Keratinocyte (primary cell): ENCODE data around the gene TBX21. TPM values are rescaled to one million over a fixed set of nuclear protein-coding genes. Genes with fewer than 3 reads are reported as not detected.

Experiments used
- DNase-seq: peaks from one replicate; pipeline ENCODE4 v3.0.0-alpha.2; 2011; ENCODE audit warnings: low read depth, missing footprints, low spot score
- FAIRE-seq: peaks from 2 replicates; lab custom pipeline; 2011; peaks lifted over from hg19 to GRCh38; lab: Jason Lieb, UNC
- H2AFZ ChIP-seq: 2 replicates; pipeline ENCODE4 v1.6.0; 2012; ENCODE audit warnings: low read length, control low read depth, inconsistent platforms; ENCODE audit not compliant: control insufficient read depth
- H3K27ac ChIP-seq: 2 replicates; pipeline ENCODE4 v1.5.1; 2011; ENCODE audit warnings: low read length; ENCODE audit not compliant: control insufficient read depth, insufficient read depth
- H3K27me3 ChIP-seq: 3 replicates; pipeline ENCODE4 v1.6.0; 2011; ENCODE audit warnings: low read length; ENCODE audit not compliant: control insufficient read depth, insufficient read depth; ENCODE audit errors: extremely low read depth
- H3K36me3 ChIP-seq, 2 experiments: 2 replicates in 1 of 2; 3 replicates in 1 of 2; pipeline ENCODE4 v1.5.1; 2011; ENCODE audit warnings: low read length in 2 of 2, mild to moderate bottlenecking in 1 of 2; ENCODE audit not compliant: control insufficient read depth in 2 of 2, insufficient read depth in 2 of 2; ENCODE audit errors: extremely low read depth in 1 of 2
- H3K4me1 ChIP-seq: 3 replicates; pipeline ENCODE4 v1.5.1; 2011; ENCODE audit warnings: low read length; ENCODE audit not compliant: control insufficient read depth, insufficient read depth; ENCODE audit errors: extremely low read depth
- H3K4me2 ChIP-seq: 3 replicates; pipeline ENCODE4 v1.6.0; 2011; ENCODE audit warnings: low read depth, low read length; ENCODE audit not compliant: control insufficient read depth, insufficient read depth; ENCODE audit errors: extremely low read depth
- H3K4me3 ChIP-seq, 3 experiments: fragments of 200-600 bp in 1 of 3; sonication (generic) in 1 of 3; 2 replicates in 2 of 3; 3 replicates in 1 of 3; pipeline ENCODE4 v1.5.1; 2011 to 2016; ENCODE audit warnings: low read length in 3 of 3, mild to moderate bottlenecking in 3 of 3, control low read depth in 2 of 3, inconsistent platforms in 1 of 3, low read depth in 1 of 3, mixed read lengths in 1 of 3, mixed run types in 1 of 3, moderate library complexity in 1 of 3; ENCODE audit not compliant: control insufficient read depth in 2 of 3, insufficient read depth in 2 of 3; ENCODE audit errors: extremely low read depth in 1 of 3
- H3K79me2 ChIP-seq: 2 replicates; pipeline ENCODE4 v1.6.0; 2012; ENCODE audit warnings: low read length; ENCODE audit not compliant: control insufficient read depth, insufficient read depth
- H3K9ac ChIP-seq: 3 replicates; pipeline ENCODE4 v1.6.0; 2011; ENCODE audit warnings: low read length; ENCODE audit not compliant: control insufficient read depth, insufficient read depth; ENCODE audit errors: extremely low read depth
- H3K9me1 ChIP-seq: 3 replicates; pipeline ENCODE4 v1.6.0; 2011; ENCODE audit warnings: low read length; ENCODE audit not compliant: control insufficient read depth, insufficient read depth; ENCODE audit errors: extremely low read depth
- H3K9me3 ChIP-seq: 2 replicates; pipeline ENCODE4 v1.5.1; 2012; ENCODE audit warnings: low read depth, low read length; ENCODE audit not compliant: control insufficient read depth
- H4K20me1 ChIP-seq: 3 replicates; pipeline ENCODE4 v1.6.0; 2011; ENCODE audit warnings: low read length; ENCODE audit not compliant: control insufficient read depth, insufficient read depth; ENCODE audit errors: extremely low read depth
- CTCF ChIP-seq, 3 experiments: IDR thresholded peaks in 1 of 3; conservative IDR thresholded peaks in 1 of 3; optimal IDR thresholded peaks in 1 of 3; 2 replicates in 2 of 3; 3 replicates in 1 of 3; pipeline versions ENCODE3 to v1.5.1; 2011; ENCODE audit warnings: low read length in 3 of 3, mild to moderate bottlenecking in 3 of 3, moderate library complexity in 2 of 3, control low read depth in 1 of 3, inconsistent platforms in 1 of 3; ENCODE audit not compliant: insufficient read depth in 2 of 3; ENCODE audit errors: extremely low read depth in 1 of 3
- EZH2 ChIP-seq: IDR thresholded peaks from one replicate; pipeline ENCODE4 v1.6.1; 2012; ENCODE audit warnings: inconsistent platforms, mild to moderate bottlenecking, low read length, moderate library complexity
- dilution Hi-C: fragments of 300-500 bp; cut with MboI; formaldehyde crosslinking; loops from one replicate; pipeline ENCODE4 v1.7.0; 2020; ENCODE audit warnings: low sequenced_read_pairs; ENCODE audit not compliant: extremely low pct_ligation_motif_present
- polyA plus RNA-seq, 5 experiments: library from polyadenylated mRNA; depleted of rRNA in 3 of 5; stranded (reverse) in 3 of 5; stranded (forward) in 1 of 5; unstranded in 1 of 5; fragments of >200 nt; gene quantifications; 1 replicate in 1 of 5; 2 replicates in 3 of 5; 3 replicates in 1 of 5; pipeline versions ENCODE4 v1.2.1 to v1.2.3, GENCODE V29; 2011 to 2012; ENCODE audit warnings: missing spikeins in 2 of 5, low read depth in 1 of 5, low replicate concordance in 1 of 5

Gene TBX21
- polyA plus RNA-seq, 1 donor (not counting 4 experiments of a cell fraction or from before 2014, with no cell fraction given): not detected

DNA sequence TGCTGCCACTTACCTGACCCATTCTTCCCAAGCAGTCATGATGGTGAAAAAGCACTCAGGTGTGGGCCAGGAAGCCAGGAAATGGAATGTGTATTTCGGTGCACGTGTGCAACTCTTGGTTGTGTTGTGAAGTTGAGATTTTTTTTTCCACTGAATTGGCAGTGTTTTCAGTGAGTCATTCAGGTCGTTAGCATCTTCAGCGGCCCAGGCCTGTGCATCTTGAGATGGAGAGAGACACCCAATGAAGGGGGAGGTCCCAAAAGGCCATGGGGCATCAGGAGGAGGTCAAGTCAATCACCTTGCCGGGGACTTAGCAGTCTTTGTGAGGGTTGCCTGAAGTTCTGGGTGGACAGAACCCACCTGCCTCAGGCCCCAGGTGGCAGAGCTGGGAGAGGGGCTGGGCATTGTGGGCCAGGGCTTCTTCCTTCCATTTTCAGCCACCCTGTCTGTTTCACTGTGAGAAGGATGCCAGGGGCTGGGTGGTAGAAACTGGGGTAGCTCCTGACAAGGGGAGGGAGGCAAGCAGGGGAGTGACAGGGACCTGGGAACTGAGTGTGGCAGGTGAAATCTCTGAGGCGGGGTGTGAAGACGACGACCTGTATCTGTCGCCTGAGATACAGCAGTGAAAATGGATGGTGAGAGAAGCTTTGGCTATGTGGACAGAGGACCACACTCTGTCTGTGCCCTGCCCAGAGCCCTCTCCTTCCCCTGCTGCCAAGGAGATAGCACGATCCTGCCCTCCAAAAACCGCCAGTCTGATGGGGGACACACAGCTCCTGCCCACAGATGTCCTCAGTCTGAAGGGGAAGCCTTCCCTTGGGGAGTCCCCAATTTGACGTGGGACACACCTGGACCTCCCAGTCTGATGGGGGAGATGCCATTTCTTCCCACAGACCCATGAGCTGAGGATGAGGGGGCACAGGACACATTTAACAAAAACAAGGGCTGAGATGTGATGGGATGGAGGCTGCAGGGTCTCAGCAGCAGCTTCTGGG is 27.2 kb upstream of the TBX21 start:
- H3K9me3 ChIP-seq: no peaks in the 10 kb centered on the region
- dilution Hi-C loops: no loop called here
- TF ChIP-seq EZH2: no peak
- TF ChIP-seq CTCF (optimal IDR thresholded peaks at IDR 0.05 in 1 of 3, IDR thresholded peaks at IDR 0.05 in 1 of 3, conservative IDR thresholded peaks at IDR 0.05 in 1 of 3; ENCODE audit: extremely low read depth in 1 of 3, insufficient read depth in 2 of 3, low read length in 3 of 3): no peak
- H3K9me1 ChIP-seq: no peaks in the 10 kb centered on the region
- no peaks in the 10 kb centered on the region for H3K79me2 ChIP-seq
- H4K20me1 ChIP-seq: peaks cover 3% of the 10 kb centered on the region
- peaks cover 0 to 3% of the 10 kb centered on the region in 2 experiments for H3K36me3 ChIP-seq
- FAIRE-seq (no peak), DNase-seq (no peak)
- no peaks in the 10 kb centered on the region for H3K4me1 ChIP-seq
- no peak overlapping the region for H3K27ac ChIP-seq
- no peak overlapping the region for H2AFZ ChIP-seq
- no peak overlapping the region for H3K9ac ChIP-seq
- H3K4me2 ChIP-seq: no peak overlapping the region
- H3K27me3 ChIP-seq: no peaks in the 10 kb centered on the region
- no peak overlapping the region for H3K4me3 ChIP-seq

- H3K4me3 ChIP-seq: no peak overlapping the region
- H3K36me3 ChIP-seq: peaks cover 0 to 3% of the 10 kb centered on the region in 2 experiments
- H3K9me3 ChIP-seq: no peaks in the 10 kb centered on the region
- H3K9ac ChIP-seq: no peak overlapping the region
- no peaks in the 10 kb centered on the region for H3K4me1 ChIP-seq
- no peak overlapping the region for H3K4me2 ChIP-seq
- FAIRE-seq (no peak), DNase-seq (no peak)
- dilution Hi-C loops: no loop called here
- H3K27me3 ChIP-seq: peaks cover 3% of the 10 kb centered on the region
- no peaks in the 10 kb centered on the region for H3K79me2 ChIP-seq
- TF ChIP-seq EZH2 (no peak), CTCF (optimal IDR thresholded peaks at IDR 0.05 in 1 of 3, IDR thresholded peaks at IDR 0.05 in 1 of 3, conservative IDR thresholded peaks at IDR 0.05 in 1 of 3; ENCODE audit: extremely low read depth in 1 of 3, insufficient read depth in 2 of 3, low read length in 3 of 3) (no peak)
- H3K9me1 ChIP-seq: no peaks in the 10 kb centered on the region
- no peak overlapping the region for H2AFZ ChIP-seq
- H3K27ac ChIP-seq: no peak overlapping the region
- peaks cover 3% of the 10 kb centered on the region for H4K20me1 ChIP-seq
Observed at GRCh38 chr17:47707056-47707804, 25.8 kb upstream of the TBX21 start.
